Endothelial cell of umbilical vein (primary cell): ENCODE measurements around the gene MPZL2. TPM values are rescaled to one million over a fixed set of nuclear protein-coding genes. Genes with fewer than 3 reads are reported as not detected.

Experiments
- BruUV-seq: library from RNA; stranded (reverse); fragments of 400-500 nt; replicated peaks from 2 replicates; lab custom pipeline; 2021; lab: Mats Ljungman, UMichigan
- CTCF ChIA-PET: fragments of 300-600, 350-600 bp; sonication (Branson Sonifier 250); formaldehyde crosslinking; loops from one replicate; lab custom pipeline; 2021; ENCODE audit warnings: antibody characterized with exemption, inconsistent platforms; lab: Charles Lee
- POLR2A ChIA-PET: fragments of 300-600, 350-600 bp; sonication (Branson Sonifier 250); formaldehyde crosslinking; loops from one replicate; lab custom pipeline; 2021; ENCODE audit warnings: antibody characterized with exemption, inconsistent platforms; lab: Charles Lee
- DNase-seq: peaks from one replicate; pipeline ENCODE4 v3.0.0-alpha.2; 2011; ENCODE audit warnings: low read depth, low spot score
- FAIRE-seq: peaks from 2 replicates; lab custom pipeline; 2011; peaks lifted over from hg19 to GRCh38; lab: Jason Lieb, UNC
- H2AFZ ChIP-seq: 2 replicates; pipeline ENCODE4 v1.6.0; 2012; ENCODE audit warnings: low read depth, low read length, control low read depth, inconsistent platforms
- H3K27ac ChIP-seq: 2 replicates; pipeline ENCODE4 v1.5.1; 2011; ENCODE audit warnings: low read depth, mild to moderate bottlenecking, control low read depth, low read length, moderate library complexity; ENCODE audit not compliant: insufficient read depth
- H3K27me3 ChIP-seq, 2 experiments: 2 replicates each; pipeline versions ENCODE4 v1.6.0 to v1.6.1; 2011; ENCODE audit warnings: low read length in 2 of 2, mixed read lengths in 1 of 2; ENCODE audit not compliant: control insufficient read depth in 2 of 2, insufficient read depth in 2 of 2
- H3K36me3 ChIP-seq, 2 experiments: 2 replicates in 1 of 2; 3 replicates in 1 of 2; pipeline ENCODE4 v1.5.1; 2011; ENCODE audit warnings: low read length in 2 of 2, mild to moderate bottlenecking in 1 of 2, moderate library complexity in 1 of 2; ENCODE audit not compliant: control insufficient read depth in 2 of 2, insufficient read depth in 2 of 2; ENCODE audit errors: extremely low read depth in 1 of 2
- H3K4me1 ChIP-seq: 3 replicates; pipeline ENCODE4 v1.5.1; 2011; ENCODE audit warnings: mild to moderate bottlenecking, low read length; ENCODE audit not compliant: control insufficient read depth, insufficient read depth; ENCODE audit errors: extremely low read depth
- H3K4me2 ChIP-seq: 2 replicates; pipeline ENCODE4 v1.6.1; 2011; ENCODE audit warnings: low read length, control low read depth, mixed read lengths; ENCODE audit not compliant: insufficient read depth
- H3K4me3 ChIP-seq, 3 experiments: fragments of 200-600 bp in 1 of 3; sonication (generic), shearing (Covaris generic) in 1 of 3; replicated peaks in 1 of 3; 2 replicates each; pipeline ENCODE4 v1.5.1; 2011 to 2016; ENCODE audit warnings: control low read depth in 3 of 3, low read length in 3 of 3, mild to moderate bottlenecking in 2 of 3, inconsistent platforms in 1 of 3, low read depth in 1 of 3, moderate library complexity in 1 of 3; ENCODE audit not compliant: insufficient read depth in 1 of 3
- H3K79me2 ChIP-seq: 2 replicates; pipeline ENCODE4 v1.6.0; 2012; ENCODE audit warnings: low read length, inconsistent platforms; ENCODE audit not compliant: control insufficient read depth, insufficient read depth
- H3K9ac ChIP-seq: replicated peaks from 2 replicates; pipeline ENCODE3; 2011; ENCODE audit warnings: low read length, control low read depth; ENCODE audit not compliant: insufficient read depth; ENCODE audit errors: extremely low read depth
- H3K9me1 ChIP-seq: replicated peaks from 3 replicates; pipeline ENCODE4 v1.6.0; 2011; ENCODE audit warnings: mild to moderate bottlenecking, low read length; ENCODE audit not compliant: control insufficient read depth, insufficient read depth; ENCODE audit errors: extremely low read depth
- H3K9me3 ChIP-seq: replicated peaks from 2 replicates; pipeline ENCODE4 v1.5.1; 2012; ENCODE audit warnings: low read length, inconsistent platforms; ENCODE audit not compliant: control insufficient read depth, insufficient read depth
- H4K20me1 ChIP-seq: replicated peaks from 2 replicates; pipeline ENCODE3; 2011; ENCODE audit warnings: mild to moderate bottlenecking, low read length; ENCODE audit not compliant: control insufficient read depth, insufficient read depth; ENCODE audit errors: extremely low read depth
- EZH2 ChIP-seq: IDR thresholded peaks from 2 replicates; pipeline ENCODE4 v1.6.1; 2012; ENCODE audit warnings: borderline replicate concordance, low read depth, mild to moderate bottlenecking, moderate library complexity, low read length, inconsistent platforms; ENCODE audit not compliant: severe bottlenecking
- FOS ChIP-seq: IDR thresholded peaks from 2 replicates; pipeline ENCODE4 v1.6.1; 2011; ENCODE audit warnings: mild to moderate bottlenecking, low read length, moderate library complexity, borderline replicate concordance; ENCODE audit not compliant: insufficient read depth
- GATA2 ChIP-seq: IDR thresholded peaks from 2 replicates; pipeline ENCODE4 v1.7.0; 2011; ENCODE audit warnings: low read depth, mild to moderate bottlenecking, moderate library complexity, mixed read lengths, low read length; ENCODE audit not compliant: insufficient read length, insufficient read depth
- JUN ChIP-seq: IDR thresholded peaks from 2 replicates; pipeline ENCODE4 v1.6.1; 2011; ENCODE audit warnings: borderline replicate concordance, low read depth; ENCODE audit not compliant: insufficient read length, insufficient read depth
- MAX ChIP-seq: IDR thresholded peaks from 2 replicates; pipeline ENCODE4 v1.6.1; 2011; ENCODE audit not compliant: insufficient read depth, insufficient read length
- MYC ChIP-seq: IDR thresholded peaks from one replicate; pipeline ENCODE4 v1.6.1; 2011; ENCODE audit warnings: mild to moderate bottlenecking, low read depth, low read length
- POLR2A ChIP-seq: IDR thresholded peaks from 2 replicates; pipeline ENCODE4 v1.6.1; 2012; ENCODE audit warnings: low read depth, mild to moderate bottlenecking, control low read depth, low read length
- POLR2AphosphoS5 ChIP-seq: IDR thresholded peaks from 2 replicates; pipeline ENCODE4 v1.6.1; 2012; ENCODE audit warnings: low read depth, mild to moderate bottlenecking, control low read depth, low read length, moderate library complexity; ENCODE audit not compliant: insufficient read depth
- dilution Hi-C: fragments of 300-500 bp; cut with MboI; formaldehyde crosslinking; loops from one replicate; pipeline ENCODE4 v1.15.0; 2019; ENCODE audit warnings: low sequenced_read_pairs; ENCODE audit not compliant: extremely low pct_ligation_motif_present
- intact Hi-C: fragments of 100-400 bp; cut with micrococcal nuclease; formaldehyde crosslinking; loops from one replicate; pipeline ENCODE4 v1.10.0; 2022
- polyA plus RNA-seq, 4 experiments: library from polyadenylated mRNA; depleted of rRNA in 3 of 4; stranded (reverse) in 3 of 4; unstranded in 1 of 4; fragments of >200 nt; gene quantifications; 2 replicates each; pipeline versions ENCODE4 v1.2.1 to v1.2.3, GENCODE V29; 2011 to 2012; ENCODE audit warnings: missing spikeins in 1 of 4
- total RNA-seq: library from RNA; stranded (reverse); gene quantifications from 2 replicates; pipeline ENCODE4 v1.2.3, GENCODE V29; 2021

MPZL2 gene
- total and polyA plus RNA-seq, 2 donors (not counting 3 experiments of a cell fraction or from before 2014, with no cell fraction given), result 21.0 to 49.5 TPM

GRCh38 chr11:118236170-118236569 lies 27.9 kb downstream of the MPZL2 start:
- Histone ChIP-seq H2AFZ (no peak overlapping the region), H3K9me1 (no peaks in the 10 kb centered on the region), H3K27me3 (no peaks in the 10 kb centered on the region), H3K4me3 (no peak overlapping the region), H4K20me1 (no peaks in the 10 kb centered on the region), H3K4me1 (peaks cover 28% of the 10 kb centered on the region), H3K9ac (no peak overlapping the region), H3K4me2 (no peak overlapping the region), H3K79me2 (no peaks in the 10 kb centered on the region), H3K27ac (no peak overlapping the region), H3K9me3 (no peaks in the 10 kb centered on the region), H3K36me3 (peaks cover 0 to 1% of the 10 kb centered on the region in 2 experiments)
- TF ChIP-seq GATA2 (no peak), POLR2A (no peak), JUN (no peak), POLR2AphosphoS5 (no peak), MAX (no peak), FOS (no peak), EZH2 (no peak), MYC (no peak)
- dilution Hi-C loops, result no loop called here
- FAIRE-seq (no peak), DNase-seq (no peak)
- ChIA-PET POLR2A (no interaction called here), CTCF (interaction anchor here (1.3 kb wide), 1 partner anchor 38 kb away, joined by 10 read pairs; no protein-coding TSS in a partner anchor)
- intact Hi-C loops, result no loop called here
- BruUV-seq, result no TSS peak

DNA sequence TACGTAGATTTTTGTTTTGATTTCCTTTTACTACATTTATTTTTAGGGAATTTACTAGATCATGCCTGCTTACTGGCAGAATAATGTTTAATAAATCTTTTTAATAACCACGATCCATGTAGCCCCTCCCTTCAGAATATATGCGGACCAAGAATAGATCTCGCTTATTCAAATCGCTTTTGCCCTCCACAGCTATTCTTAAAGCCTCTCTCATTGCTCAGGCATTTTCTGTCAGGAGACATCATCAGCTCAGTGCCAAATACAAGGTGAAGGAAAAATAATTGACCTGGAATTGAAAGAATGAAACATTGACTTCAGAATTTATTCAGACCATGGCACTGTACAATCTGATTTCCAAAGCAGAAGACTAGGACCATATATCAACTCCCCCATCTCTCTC lies 29.3 kb downstream of the MPZL2 start:
- no TSS peak for BruUV-seq
- dilution Hi-C loops, result no loop called here
- intact Hi-C loops, result no loop called here
- H3K36me3 ChIP-seq, result peaks cover 0 to 1% of the 10 kb centered on the region in 2 experiments
- H3K9me3 ChIP-seq, result no peaks in the 10 kb centered on the region
- no peaks in the 10 kb centered on the region for H3K27me3 ChIP-seq
- H4K20me1 ChIP-seq, result no peaks in the 10 kb centered on the region
- TF ChIP-seq MAX, result no peak
- no peaks in the 10 kb centered on the region for H3K9me1 ChIP-seq
- H3K79me2 ChIP-seq, result no peaks in the 10 kb centered on the region
- no peak overlapping the region for H2AFZ ChIP-seq
- no peak overlapping the region for H3K9ac ChIP-seq
- ChIA-PET POLR2A (no interaction called here), CTCF (no interaction called here)
- no peak overlapping the region for H3K27ac ChIP-seq
- FAIRE-seq, result no peak
- H3K4me3 ChIP-seq, result no peak overlapping the region
- H3K4me1 ChIP-seq, result peaks cover 19% of the 10 kb centered on the region
- DNase-seq, result no peak
- no peak overlapping the region for H3K4me2 ChIP-seq
